RWPE1 (cell line): ENCODE results near the gene ERN1.

Experiments used
- CTCF ChIA-PET: fragments of 350-600 bp; sonication (Branson Sonifier 250); formaldehyde crosslinking; extraction: SDS; loops from one replicate; lab custom pipeline; 2021; lab: Yijun Ruan, JAX
- POLR2A ChIA-PET: fragments of 400-600 bp; formaldehyde crosslinking; extraction: SDS; loops from one replicate; lab custom pipeline; 2020; ENCODE audit warnings: antibody characterized with exemption; ENCODE audit not compliant: low non-redundant PET; lab: Yijun Ruan, JAX
- DNase-seq: peaks from one replicate; pipeline ENCODE4 v3.0.0; 2012; ENCODE audit warnings: low spot score
- H3K27ac ChIP-seq: fragments of 450-650 bp; 2 replicates; pipeline ENCODE4 v1.5.1; 2017
- CTCF ChIP-seq: fragments of 450-650 bp; conservative IDR thresholded peaks from 2 replicates; pipeline ENCODE4 v1.5.1; 2017; ENCODE audit warnings: low read depth, mild to moderate bottlenecking

The ERN1 gene

GRCh38 chr17:64115043-64115698, 14.8 kb downstream of the ERN1 start:
- ChIA-PET POLR2A (no interaction called here), CTCF (interaction anchor here (0.6 kb wide), 2 partner anchors 15 to 67 kb away, joined by 3 to 4 read pairs; partner anchors contain the start of gene ERN1)
- H3K27ac ChIP-seq = peak overlapping the region; percentile 90
- no peak for DNase-seq
- no peak for TF ChIP-seq CTCF

GRCh38 chr17:64113006-64113405, 16.9 kb downstream of the ERN1 start:
- no peak overlapping the region for H3K27ac ChIP-seq
- no peak for DNase-seq
- POLR2A ChIA-PET = interaction anchor here (0.6 kb wide), 1 partner anchor 189 kb away, joined by 5 read pairs; no protein-coding TSS in a partner anchor
- CTCF ChIA-PET = interaction anchor here (0.6 kb wide), 1 partner anchor 264 kb away, joined by 3 read pairs; no protein-coding TSS in a partner anchor
- no peak for TF ChIP-seq CTCF

GRCh38 chr17:64111831-64112230, 18.1 kb downstream of the ERN1 start:
- no peak overlapping the region for H3K27ac ChIP-seq
- POLR2A ChIA-PET = no interaction called here
- CTCF ChIA-PET = no interaction called here
- TF ChIP-seq CTCF = no peak
- no peak for DNase-seq

- CTCF ChIA-PET = interaction anchor here (0.6 kb wide), 1 partner anchor 262 kb away, joined by 3 read pairs; no protein-coding TSS in a partner anchor
- TF ChIP-seq CTCF = no peak
- POLR2A ChIA-PET = no interaction called here
- H3K27ac ChIP-seq = no peak overlapping the region
- no peak for DNase-seq
Measured at GRCh38 chr17:64110379-64111152, 19.4 kb downstream of the ERN1 start.

- ChIA-PET POLR2A (no interaction called here), CTCF (no interaction called here)
- H3K27ac ChIP-seq = no peak overlapping the region
- DNase-seq = no peak
- TF ChIP-seq CTCF = no peak
Measured at GRCh38 chr17:64109400-64109799, 20.5 kb downstream of the ERN1 start.

- POLR2A ChIA-PET = no interaction called here
- no peak for DNase-seq
Measured at GRCh38 chr17:64107500-64108236, 22.3 kb downstream of the ERN1 start.

More at GRCh38 chr17:64107500-64108236, 22.3 kb downstream of the ERN1 start:
- CTCF ChIA-PET = no interaction called here
- no peak for TF ChIP-seq CTCF
- no peak overlapping the region for H3K27ac ChIP-seq
